SW 1271 (cell line): ENCODE measurements around the gene TUFT1.
"Not testable (repeated sequence)": the region's sequence is repeated elsewhere in the genome, so short reads cannot be mapped to it uniquely, and the experiment has no call there.

Experiments used
- DNase-seq, 2 experiments: peaks; one replicate each; lab custom pipeline; 2025; lab: John Stamatoyannopoulos, UW

Gene TUFT1

DNA sequence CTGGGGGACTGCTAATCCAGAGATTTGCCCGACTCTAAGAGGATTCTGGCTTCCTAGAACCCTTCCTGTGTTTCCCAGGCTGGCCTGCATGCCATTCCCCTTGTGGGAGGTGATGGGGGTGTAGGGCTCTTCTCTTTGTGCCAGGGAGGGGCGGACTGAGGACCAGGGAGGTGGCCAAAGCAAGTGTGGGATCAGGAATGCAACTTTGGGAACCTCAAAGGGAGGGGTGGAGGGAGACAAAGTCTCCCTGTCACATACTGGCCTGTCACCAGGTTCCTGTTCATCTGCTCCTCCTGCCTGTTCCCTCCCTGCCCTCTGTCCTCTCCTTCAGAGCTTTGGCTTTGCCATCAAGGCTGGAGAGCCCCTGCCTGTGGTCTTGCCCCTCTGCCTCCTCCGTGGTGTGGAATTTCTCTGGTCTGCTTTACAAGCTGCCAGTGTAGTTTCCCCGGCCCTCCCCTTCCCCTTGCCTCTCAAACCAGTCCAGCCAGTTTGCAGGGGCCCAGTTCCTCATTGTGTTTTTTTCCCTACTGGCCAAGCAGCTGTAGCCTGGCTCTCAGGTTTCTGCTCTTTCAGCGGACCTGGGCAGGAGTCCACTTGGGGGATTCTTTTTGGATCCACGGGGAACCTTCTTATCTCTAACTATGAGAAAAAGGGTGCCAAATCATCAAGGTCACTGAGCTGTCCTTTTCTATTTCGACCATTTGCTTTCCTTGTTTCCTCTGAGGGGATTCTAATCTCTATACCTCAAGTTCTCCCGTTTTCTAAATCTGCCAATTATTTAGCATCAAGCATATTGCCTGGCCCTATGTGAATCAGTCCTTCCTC, 27.1 kb upstream of the TUFT1 start:
- DNase-seq: no peak

DNA sequence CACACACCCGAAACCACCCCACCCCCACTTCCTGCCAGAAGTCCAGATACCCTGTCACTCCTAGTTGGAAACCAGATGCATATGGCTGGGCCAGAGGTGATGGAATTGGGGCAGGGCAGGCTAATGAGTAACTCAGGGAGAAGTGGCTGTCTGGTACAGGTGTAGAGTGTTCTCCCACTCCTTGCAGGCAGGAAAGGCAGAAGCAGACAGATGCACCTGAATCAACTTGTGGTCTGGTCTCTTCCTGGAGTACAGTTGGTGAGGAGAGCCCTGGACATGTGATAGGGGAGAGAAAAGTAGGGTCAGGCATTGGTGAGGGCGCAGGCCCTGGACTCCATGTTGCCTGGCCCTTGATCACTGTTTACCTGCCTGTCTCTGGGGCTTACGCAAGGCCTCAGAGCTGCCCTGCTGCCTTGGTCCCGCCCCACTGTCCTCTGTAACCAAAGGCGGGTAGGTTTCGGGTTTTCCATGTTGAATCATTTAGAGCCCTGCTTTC, 26.4 kb upstream of the TUFT1 start:
- DNase-seq: no peak

DNA sequence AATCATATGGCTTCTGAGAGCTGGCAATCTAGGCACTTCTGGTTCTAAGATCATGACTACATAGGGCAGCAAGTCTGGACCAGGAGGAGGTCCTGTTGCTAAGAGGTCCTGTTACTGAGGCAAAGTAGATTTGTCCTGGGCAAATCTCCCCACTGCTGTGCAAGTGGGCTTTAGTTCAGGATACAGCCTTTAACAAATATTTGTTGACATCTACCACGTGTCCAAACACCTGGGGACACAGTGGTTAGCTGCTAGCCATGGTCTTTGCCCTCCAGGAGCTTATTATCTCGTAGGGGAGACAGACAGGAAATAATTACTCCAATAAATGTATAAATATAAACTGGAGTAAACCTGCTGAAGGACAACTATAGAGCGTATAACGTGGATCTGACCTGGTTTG, 25.7 kb upstream of the TUFT1 start:
- no peak for DNase-seq

DNA sequence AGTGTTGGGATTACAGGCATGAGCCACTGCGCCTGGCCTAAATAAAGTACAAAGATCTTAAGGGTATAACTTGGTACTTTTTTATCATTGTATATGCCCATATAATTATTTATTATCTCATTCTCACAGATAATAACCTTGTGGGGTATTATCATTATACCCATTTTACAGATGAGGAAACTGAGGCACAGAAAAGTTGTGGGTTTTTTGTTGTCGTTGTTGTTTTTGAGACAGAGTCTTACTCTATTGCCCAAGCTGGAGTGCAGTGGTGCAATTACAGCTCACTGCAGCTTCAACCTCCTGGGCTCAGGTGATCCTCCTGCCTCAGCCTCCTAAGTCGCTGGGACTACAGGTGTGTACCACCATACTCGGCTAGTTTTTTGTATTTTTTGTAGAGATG, 24.8 kb upstream of the TUFT1 start:
- no peak for DNase-seq

DNA sequence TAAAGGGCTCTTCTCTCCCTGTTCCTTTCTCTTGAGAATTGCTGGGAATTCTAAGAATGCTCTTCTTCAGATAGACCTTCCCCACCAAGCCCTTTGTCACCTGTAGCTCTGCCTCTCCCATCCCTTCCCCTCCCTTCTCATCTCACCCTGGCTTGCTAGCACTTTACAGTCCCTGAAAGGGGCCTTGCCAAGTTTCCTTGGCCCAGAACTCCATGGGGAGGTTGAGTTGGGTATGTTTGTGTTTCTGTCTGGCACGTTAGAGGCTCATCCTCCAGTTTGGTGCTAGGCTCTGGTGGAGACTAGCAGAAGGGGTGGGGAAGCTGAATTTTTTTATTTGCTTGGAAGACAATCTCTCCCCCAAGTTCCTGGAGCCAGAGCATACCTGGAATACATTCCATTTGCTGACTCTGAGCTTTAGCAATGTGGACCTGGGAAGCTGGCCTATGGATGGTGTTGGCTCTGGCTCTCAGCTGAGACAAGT, 24.0 kb upstream of the TUFT1 start:
- no peak for DNase-seq

DNA sequence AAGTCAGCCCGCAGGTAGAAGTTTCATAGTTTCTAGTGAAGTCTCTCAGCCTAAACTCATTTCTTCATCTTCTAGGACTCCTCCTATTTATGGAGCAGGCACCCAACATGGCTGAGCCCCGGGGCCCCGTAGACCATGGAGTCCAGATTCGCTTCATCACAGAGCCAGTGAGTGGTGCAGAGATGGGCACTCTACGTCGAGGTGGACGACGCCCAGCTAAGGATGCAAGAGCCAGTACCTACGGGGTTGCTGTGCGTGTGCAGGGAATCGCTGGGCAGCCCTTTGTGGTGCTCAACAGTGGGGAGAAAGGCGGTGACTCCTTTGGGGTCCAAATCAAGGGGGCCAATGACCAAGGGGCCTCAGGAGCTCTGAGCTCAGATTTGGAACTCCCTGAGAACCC, 21.7 kb upstream of the TUFT1 start:
- DNase-seq: no peak

DNA sequence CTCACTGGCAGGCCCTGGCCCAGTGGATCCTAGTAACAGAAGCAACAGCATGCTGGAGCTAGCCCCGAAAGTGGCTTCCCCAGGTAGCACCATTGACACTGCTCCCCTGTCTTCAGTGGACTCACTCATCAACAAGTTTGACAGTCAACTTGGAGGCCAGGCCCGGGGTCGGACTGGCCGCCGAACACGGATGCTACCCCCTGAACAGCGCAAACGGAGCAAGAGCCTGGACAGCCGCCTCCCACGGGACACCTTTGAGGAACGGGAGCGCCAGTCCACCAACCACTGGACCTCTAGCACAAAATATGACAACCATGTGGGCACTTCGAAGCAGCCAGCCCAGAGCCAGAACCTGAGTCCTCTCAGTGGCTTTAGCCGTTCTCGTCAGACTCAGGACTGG, 21.2 kb upstream of the TUFT1 start:
- DNase-seq: no peak

DNA sequence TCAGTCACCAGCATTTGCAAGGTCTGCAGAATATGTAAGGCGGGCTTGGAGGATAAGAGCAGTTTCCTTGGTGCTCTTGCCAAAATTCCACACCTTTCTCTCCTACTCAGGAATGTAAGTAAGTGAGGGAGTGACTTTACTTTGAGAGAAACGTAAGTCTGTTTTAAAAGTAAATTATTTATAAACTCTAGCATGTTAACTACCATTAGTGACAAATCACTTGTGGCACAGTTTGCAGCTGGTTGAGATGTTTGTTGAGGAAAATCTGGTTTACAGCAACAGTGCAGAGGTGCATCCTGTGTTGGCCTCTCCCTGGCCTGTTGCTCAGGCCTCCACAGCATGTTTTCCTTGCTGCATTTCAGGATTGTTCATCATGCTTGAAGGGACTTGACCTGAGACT, 20.4 kb upstream of the TUFT1 start:
- DNase-seq: no peak

DNA sequence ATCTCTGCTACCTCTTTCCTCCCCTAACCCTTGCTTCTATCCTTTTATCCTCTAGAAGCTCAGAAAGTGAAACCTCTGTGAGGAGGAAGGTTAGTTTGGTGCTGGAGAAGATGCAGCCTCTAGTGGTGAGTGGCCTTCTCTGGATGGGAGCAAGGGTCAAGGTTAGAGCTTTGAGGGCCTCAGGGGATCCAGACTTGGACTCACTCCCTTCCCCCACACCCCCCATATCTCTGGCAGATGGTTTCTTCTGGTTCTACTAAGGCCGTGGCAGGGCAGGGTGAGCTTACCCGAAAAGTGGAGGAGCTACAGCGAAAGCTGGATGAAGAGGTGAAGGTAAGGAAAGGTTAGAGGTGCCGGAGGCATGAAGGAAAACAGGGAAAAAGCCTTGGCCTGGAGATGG, 19.8 kb upstream of the TUFT1 start:
- DNase-seq: no peak

DNA sequence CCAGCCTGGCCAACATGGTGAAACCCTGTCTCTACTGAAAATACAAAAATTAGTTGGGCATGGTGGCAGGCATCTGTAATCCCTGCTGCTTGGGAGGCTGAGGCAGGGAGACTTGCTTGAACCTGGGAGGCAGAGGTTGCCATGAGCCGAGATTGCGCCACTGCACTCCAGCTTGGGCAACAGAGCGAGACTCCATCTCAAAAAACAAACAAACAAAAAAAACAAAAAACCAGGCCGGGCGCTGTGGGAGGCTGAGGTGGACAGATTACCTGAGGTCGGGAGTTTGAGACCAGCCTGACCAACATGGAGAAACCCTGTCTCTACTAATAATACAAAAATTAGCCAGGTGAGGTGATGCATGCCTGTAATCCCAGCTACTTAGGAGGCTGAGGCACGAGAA, 17.7 kb upstream of the TUFT1 start:
- DNase-seq: not testable (repeated sequence)

DNA sequence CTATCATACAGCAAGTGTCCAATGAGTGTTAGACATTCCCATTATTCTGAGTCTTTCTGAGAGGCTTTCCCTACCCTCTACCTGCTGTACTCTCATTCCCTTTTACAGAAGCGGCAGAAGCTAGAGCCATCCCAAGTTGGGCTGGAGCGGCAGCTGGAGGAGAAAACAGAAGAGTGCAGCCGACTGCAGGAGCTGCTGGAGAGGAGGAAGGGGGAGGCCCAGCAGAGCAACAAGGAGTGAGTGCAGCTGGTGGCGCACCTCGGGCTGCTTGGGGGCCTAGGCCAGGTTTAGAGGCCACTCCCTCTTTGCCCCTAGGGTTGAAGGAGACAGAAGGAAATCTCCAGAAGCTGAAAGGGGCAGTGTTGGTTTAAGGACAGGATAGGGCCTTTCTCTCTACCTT, 16.8 kb upstream of the TUFT1 start:
- DNase-seq: no peak

DNA sequence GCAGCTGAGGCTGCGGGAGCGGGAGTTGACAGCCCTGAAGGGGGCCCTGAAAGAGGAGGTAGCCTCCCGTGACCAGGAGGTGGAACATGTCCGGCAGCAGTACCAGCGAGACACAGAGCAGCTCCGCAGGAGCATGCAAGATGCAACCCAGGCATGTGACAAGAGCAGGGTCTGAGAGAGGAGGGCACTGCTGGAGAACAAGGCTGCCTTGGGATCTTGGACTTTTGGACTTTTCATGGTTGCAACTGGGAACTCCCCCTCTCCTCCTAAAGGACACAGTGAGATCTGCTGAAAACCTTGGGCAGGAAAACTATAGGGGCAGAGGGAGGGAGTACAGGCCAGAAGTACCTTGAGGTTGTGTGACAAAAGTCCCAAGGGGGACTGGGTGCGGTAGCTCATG, 15.4 kb upstream of the TUFT1 start:
- DNase-seq: no peak

DNA sequence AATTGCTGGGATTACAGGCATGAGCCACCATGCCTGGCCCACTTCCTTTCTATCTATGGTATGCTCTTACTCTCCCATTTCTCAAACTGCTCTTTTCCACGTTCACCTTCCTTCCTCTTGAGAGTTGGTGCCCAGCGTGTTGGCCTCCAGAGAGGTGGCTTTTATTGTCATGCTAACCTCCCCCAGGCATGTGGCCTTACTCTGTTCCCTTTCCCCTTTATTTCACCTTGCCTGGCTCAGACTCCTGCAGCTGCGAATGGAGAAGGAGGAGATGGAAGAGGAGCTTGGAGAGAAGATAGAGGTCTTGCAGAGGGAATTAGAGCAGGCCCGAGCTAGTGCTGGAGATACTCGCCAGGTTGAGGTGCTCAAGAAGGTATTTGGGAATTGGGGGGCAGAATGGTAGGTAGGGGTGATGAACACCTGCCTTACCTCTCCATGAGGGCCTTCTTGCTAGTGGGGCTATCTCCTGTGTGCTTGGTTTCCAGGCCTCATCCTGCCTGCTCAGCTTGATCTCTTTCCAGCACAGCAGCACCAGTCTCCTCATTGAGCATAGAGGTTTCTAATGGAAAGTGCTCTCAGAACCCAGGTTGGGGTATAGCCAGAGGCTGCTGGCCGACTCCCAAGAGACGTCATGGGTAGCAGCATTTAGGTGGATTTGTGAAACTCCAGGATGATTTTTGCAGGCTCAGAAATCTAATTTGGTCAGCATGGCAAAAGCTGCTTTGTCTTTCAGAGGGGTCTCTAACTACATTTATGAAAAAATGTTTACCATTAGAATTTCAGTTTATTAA, 13.2 kb upstream of the TUFT1 start:
- no peak for DNase-seq

DNA sequence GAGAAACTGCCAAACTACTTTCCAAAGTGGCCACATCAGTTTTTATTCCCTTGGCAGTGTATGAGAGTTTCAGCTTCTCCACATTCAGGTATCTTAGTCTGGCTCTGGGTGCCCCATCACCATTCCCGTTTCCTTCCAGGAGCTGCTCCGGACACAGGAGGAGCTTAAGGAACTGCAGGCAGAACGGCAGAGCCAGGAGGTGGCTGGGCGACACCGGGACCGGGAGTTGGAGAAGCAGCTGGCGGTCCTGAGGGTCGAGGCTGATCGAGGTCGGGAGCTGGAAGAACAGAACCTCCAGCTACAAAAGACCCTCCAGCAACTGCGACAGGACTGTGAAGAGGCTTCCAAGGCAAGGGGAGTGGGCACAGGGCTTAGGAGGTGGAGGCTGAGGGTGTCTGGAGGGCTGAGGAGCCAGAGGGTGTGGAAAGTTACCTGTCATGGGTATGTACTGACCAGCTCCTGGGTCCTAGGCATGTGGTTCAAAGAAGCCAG, 10.9 kb upstream of the TUFT1 start:
- DNase-seq: no peak

DNA sequence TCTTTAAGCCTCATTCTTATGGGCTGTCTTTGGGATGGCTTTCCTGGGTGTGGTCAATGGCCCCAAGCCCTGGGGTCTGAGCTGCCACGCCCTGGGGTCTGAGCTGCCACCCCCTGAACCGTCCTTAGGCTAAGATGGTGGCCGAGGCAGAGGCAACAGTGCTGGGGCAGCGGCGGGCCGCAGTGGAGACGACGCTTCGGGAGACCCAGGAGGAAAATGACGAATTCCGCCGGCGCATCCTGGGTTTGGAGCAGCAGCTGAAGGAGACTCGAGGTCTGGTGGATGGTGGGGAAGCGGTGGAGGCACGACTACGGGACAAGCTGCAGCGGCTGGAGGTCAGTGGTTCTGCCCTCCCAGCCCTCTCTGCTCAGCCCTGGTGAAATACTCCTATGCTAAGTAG, 10.3 kb upstream of the TUFT1 start:
- DNase-seq: no peak

DNA sequence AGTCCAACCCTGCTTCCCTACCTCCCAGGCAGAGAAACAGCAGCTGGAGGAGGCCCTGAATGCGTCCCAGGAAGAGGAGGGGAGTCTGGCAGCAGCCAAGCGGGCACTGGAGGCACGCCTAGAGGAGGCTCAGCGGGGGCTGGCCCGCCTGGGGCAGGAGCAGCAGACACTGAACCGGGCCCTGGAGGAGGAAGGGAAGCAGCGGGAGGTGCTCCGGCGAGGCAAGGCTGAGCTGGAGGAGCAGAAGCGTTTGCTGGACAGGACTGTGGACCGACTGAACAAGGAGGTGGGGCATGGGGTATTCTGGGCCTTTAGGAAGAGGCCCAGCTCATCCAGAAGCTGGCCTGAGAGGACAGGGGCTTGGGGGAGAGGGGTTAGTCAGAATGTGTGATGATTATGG, 9.6 kb upstream of the TUFT1 start:
- no peak for DNase-seq

DNA sequence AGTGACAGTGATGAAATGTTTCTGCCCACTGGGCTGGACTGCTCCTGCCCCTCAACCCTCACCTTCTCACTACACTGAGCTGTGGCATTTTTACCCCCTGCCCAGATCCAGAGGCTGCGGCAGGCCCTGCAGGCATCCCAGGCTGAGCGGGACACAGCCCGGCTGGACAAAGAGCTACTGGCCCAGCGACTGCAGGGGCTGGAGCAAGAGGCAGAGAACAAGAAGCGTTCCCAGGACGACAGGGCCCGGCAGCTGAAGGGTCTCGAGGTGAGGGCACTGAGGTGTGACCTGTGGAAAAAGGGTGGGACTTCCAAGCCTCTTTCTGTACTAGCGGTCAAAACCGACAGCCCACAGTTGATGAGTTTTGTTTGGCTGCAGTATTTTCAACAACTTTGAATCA, 6.2 kb upstream of the TUFT1 start:
- DNase-seq: no peak

DNA sequence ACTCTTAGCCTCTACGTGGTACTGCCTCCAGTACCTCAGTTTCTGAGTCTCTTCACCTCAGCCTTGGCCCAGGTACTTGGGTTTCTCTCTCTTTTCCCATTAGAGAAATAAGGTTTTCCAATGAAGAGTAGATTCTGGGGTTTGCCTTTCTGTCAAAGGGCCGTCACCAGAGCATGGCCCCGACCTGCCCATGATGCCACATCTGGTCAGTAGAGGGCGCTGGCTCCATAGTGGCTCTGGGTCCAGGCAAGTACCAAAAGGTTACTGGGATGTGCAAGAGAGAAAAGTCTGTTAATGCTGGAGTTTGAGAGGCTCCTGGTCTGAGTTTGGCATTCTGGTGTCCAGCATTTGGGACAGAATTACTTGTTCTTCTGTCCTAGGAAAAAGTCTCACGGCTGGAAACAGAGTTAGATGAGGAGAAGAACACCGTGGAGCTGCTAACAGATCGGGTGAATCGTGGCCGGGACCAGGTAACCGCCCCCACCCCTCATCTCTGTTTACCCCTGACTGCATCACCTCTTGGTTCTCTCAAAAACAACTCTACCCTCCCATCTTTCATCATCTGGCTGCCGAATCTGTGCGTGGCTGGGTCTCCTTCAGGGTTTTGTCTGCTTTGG, 5.3 kb upstream of the TUFT1 start:
- peak in 1 of 2 experiments; percentile 35 for DNase-seq

DNA sequence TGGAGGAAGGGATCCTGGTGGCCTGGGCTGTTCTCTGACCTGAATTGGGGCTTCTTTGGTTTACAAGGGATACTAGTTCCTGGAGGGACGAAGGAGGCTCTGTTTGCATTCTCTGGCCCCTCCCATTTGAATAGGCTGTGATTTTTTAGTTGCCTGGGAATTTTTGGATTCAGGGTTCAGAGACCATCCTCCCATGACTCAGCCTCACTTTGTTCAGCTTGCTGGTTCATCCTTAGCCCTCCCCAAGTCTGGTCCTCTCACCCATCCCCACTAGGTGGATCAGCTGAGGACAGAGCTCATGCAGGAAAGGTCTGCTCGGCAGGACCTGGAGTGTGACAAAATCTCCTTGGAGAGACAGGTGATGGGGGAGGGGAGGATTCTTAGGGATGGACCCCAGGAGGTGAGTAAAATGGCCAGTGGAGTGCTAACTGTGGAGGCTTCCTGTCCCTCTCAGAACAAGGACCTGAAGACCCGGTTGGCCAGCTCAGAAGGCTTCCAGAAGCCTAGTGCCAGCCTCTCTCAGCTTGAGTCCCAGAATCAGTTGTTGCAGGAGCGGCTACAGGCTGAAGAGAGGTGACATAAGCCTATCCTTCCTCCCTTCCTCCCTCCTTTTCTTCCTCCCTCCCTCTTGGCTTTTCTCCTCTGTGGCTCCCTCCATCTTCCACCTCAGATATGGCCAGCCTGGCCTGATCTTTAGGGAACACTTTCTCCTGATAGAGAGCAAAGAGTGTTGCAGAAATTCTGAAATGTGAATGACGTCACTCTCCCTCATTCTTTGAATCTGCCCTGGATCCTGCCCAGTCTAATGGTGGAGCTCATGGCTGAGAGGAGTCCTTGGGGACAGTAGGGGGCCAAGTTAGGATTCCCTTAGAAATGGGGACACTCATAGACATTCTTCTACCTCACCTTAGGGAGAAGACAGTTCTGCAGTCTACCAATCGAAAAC, 4.5 kb upstream of the TUFT1 start:
- DNase-seq: no peak

DNA sequence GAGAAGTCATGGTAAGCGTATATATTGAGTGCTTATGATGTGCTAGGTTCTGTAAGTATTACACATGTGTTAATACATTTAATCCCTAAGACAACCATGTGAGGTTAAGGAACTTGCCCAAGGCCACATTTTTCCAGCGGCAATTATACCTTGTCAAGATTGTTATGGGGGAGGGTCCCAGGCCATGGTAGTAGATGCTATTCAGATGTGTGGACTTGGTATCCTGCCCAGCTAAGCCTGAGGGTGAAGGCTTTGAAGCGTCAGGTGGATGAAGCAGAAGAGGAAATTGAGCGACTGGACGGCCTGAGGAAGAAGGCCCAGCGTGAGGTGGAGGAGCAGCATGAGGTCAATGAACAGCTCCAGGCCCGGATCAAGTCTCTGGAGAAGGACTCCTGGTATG, 3.6 kb upstream of the TUFT1 start:
- no peak for DNase-seq

DNA sequence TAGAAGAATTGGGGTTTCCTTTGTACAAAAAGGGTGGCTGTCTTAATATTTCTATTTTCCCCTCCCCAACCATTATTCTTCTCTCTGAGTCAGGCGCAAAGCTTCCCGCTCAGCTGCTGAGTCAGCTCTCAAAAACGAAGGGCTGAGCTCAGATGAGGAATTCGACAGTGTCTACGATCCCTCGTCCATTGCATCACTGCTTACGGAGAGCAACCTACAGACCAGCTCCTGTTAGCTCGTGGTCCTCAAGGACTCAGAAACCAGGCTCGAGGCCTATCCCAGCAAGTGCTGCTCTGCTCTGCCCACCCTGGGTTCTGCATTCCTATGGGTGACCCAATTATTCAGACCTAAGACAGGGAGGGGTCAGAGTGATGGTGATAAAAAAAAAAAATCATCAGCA, 3.0 kb upstream of the TUFT1 start:
- peak; percentile 58 to 65 for DNase-seq
